OCI-LY3 (cell line): Measurements from ENCODE around the gene CEBPZ.

Experiments used
- EZH2phosphoT487 ChIP-seq: fragments of 200-600 bp; shearing (Covaris generic); IDR thresholded peaks from 2 replicates; pipeline ENCODE4 v1.6.1; 2018; ENCODE audit warnings: antibody characterized with exemption, mixed run types, low read depth
- TF ChIP-seq, protein P1 (sequence below): fragments of 200-600, 300-600 bp; sonication (generic); IDR thresholded peaks from 2 replicates; pipeline ENCODE4 v1.5.1; 2014; ENCODE audit warnings: antibody characterized with exemption, low read length, low read depth

DNA sequence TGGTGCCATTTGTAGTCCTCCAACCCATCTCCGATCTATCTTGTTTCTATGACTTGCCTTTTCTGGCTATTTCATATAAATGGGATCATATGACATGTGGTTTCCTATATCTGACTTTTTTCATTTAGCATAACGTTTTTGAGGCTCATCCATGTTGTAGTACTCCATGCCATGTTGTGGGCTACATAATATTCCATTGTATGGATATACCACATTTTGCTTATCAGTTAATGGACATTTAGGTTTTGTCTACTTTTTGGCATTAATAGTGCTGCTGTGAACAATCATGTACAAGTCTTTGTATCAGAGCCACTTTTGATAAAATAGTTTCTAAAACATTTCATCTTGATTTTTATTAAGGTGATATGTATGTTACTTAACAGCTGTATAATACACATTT is 27.7 kb downstream of the CEBPZ start:
- TF ChIP-seq, protein P1, sequence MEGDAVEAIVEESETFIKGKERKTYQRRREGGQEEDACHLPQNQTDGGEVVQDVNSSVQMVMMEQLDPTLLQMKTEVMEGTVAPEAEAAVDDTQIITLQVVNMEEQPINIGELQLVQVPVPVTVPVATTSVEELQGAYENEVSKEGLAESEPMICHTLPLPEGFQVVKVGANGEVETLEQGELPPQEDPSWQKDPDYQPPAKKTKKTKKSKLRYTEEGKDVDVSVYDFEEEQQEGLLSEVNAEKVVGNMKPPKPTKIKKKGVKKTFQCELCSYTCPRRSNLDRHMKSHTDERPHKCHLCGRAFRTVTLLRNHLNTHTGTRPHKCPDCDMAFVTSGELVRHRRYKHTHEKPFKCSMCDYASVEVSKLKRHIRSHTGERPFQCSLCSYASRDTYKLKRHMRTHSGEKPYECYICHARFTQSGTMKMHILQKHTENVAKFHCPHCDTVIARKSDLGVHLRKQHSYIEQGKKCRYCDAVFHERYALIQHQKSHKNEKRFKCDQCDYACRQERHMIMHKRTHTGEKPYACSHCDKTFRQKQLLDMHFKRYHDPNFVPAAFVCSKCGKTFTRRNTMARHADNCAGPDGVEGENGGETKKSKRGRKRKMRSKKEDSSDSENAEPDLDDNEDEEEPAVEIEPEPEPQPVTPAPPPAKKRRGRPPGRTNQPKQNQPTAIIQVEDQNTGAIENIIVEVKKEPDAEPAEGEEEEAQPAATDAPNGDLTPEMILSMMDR = no peak
- no peak for TF ChIP-seq EZH2phosphoT487
